ENCODE measurements around the gene CCDC85C. TPM values are rescaled to one million over a fixed set of nuclear protein-coding genes. Genes with fewer than 3 reads are reported as not detected.

Gene CCDC85C
- polyA plus RNA-seq, 1 of the 3 experiments (the other 2 are of a cell fraction): 9.6 TPM

DNA sequence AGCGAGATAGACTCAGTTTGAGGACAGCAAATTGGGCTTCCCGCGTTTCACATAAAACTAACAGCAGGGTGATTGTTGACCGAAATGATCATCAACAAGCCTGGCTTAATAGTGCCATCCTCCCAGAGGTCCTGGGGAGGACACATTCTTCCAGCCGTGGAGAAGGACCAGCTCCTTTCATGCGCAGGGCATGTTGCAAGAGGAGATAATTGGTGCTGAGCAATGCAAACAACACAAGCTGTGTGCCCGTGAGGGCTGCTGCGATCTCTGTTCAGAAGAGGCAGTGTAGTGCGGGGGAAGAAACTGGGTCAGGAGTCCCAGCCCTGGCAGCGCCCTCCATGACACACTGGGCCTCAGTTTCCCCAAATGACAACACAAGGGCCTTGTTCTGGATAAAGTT, 54.3 kb downstream of the CCDC85C start:
- ChIA-PET POLR2A (no interaction called here), CTCF (interaction anchor here (1.1 to 2.4 kb wide), 2 partner anchors 12 to 79 kb away, joined by 4 to 11 read pairs; no protein-coding TSS in a partner anchor)
- no peak overlapping the region for H2AFZ ChIP-seq (ENCODE audit: low read depth)

DNA sequence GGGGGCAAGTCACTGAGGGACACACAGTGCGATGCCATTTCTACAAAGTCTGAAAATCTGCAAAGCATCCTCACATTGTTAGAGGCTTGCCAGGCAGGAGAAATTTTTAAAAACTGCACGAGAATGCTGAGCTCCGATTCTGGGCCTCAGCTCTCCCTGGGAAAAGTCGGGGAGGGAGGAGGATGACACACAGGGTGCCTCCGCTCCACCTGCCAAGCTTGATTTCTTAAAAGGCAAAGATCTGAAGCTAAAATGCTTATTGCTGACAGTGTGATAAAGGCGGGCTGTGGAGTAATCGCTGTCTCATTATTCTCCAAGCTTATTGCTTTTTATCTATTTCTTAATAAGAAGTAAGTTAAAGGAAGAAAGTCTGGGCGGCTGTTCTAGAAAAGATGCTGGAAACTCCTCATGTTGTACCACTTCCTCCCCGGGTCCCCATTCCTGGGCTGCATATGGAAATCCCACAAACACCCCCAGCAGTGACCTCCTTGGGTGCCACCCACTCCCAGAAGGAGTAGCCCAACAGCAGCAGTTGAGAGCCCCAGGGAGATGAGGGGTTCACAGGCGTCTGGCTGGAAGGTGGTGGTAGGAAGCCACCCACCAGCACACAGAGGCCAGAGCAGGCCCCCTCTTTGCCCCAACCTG, 55.0 kb downstream of the CCDC85C start:
- H3K9me2 ChIP-seq: no peaks in the 10 kb centered on the region
- CTCF ChIA-PET: interaction anchor here (1.3 to 2.4 kb wide), 2 partner anchors 13 to 243 kb away, joined by 3 to 11 read pairs; no protein-coding TSS in a partner anchor
- no peak for DNase-seq
- TF ChIP-seq, protein P1, sequence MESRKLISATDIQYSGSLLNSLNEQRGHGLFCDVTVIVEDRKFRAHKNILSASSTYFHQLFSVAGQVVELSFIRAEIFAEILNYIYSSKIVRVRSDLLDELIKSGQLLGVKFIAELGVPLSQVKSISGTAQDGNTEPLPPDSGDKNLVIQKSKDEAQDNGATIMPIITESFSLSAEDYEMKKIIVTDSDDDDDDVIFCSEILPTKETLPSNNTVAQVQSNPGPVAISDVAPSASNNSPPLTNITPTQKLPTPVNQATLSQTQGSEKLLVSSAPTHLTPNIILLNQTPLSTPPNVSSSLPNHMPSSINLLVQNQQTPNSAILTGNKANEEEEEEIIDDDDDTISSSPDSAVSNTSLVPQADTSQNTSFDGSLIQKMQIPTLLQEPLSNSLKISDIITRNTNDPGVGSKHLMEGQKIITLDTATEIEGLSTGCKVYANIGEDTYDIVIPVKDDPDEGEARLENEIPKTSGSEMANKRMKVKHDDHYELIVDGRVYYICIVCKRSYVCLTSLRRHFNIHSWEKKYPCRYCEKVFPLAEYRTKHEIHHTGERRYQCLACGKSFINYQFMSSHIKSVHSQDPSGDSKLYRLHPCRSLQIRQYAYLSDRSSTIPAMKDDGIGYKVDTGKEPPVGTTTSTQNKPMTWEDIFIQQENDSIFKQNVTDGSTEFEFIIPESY (IDR thresholded peaks at IDR 0.05; ENCODE audit: borderline replicate concordance, low read depth): no peak
- TF ChIP-seq RFX5 (IDR thresholded peaks at IDR 0.05; ENCODE audit: low read length) (no peak), SIN3A (IDR thresholded peaks at IDR 0.05; ENCODE audit: borderline replicate concordance, low read depth, low read length) (no peak), ELF1 (IDR thresholded peaks at IDR 0.05) (no peak), RCOR1 (IDR thresholded peaks at IDR 0.05; ENCODE audit: low read length) (no peak), TAF1 (IDR thresholded peaks at IDR 0.05; ENCODE audit: borderline replicate concordance, low read depth, low read length) (no peak), RAD21 (IDR thresholded peaks at IDR 0.05; ENCODE audit: low read length) (no peak), POLR2AphosphoS5 (IDR thresholded peaks at IDR 0.05; ENCODE audit: low read depth, low read length) (no peak), CHD2 (IDR thresholded peaks at IDR 0.05; ENCODE audit: low read length, partially characterized antibody) (no peak)
- TF ChIP-seq, protein P2, sequence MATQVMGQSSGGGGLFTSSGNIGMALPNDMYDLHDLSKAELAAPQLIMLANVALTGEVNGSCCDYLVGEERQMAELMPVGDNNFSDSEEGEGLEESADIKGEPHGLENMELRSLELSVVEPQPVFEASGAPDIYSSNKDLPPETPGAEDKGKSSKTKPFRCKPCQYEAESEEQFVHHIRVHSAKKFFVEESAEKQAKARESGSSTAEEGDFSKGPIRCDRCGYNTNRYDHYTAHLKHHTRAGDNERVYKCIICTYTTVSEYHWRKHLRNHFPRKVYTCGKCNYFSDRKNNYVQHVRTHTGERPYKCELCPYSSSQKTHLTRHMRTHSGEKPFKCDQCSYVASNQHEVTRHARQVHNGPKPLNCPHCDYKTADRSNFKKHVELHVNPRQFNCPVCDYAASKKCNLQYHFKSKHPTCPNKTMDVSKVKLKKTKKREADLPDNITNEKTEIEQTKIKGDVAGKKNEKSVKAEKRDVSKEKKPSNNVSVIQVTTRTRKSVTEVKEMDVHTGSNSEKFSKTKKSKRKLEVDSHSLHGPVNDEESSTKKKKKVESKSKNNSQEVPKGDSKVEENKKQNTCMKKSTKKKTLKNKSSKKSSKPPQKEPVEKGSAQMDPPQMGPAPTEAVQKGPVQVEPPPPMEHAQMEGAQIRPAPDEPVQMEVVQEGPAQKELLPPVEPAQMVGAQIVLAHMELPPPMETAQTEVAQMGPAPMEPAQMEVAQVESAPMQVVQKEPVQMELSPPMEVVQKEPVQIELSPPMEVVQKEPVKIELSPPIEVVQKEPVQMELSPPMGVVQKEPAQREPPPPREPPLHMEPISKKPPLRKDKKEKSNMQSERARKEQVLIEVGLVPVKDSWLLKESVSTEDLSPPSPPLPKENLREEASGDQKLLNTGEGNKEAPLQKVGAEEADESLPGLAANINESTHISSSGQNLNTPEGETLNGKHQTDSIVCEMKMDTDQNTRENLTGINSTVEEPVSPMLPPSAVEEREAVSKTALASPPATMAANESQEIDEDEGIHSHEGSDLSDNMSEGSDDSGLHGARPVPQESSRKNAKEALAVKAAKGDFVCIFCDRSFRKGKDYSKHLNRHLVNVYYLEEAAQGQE (IDR thresholded peaks at IDR 0.05; ENCODE audit: low read depth, low read length): no peak
- TF ChIP-seq, protein P3, sequence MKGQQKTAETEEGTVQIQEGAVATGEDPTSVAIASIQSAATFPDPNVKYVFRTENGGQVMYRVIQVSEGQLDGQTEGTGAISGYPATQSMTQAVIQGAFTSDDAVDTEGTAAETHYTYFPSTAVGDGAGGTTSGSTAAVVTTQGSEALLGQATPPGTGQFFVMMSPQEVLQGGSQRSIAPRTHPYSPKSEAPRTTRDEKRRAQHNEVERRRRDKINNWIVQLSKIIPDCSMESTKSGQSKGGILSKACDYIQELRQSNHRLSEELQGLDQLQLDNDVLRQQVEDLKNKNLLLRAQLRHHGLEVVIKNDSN (IDR thresholded peaks at IDR 0.05; ENCODE audit: borderline replicate concordance, low read depth): no peak

More for the DNA sequence above, 54.3 kb downstream of the CCDC85C start:
- H4K20me1 ChIP-seq (ENCODE audit: insufficient read depth): peaks cover 72% of the 10 kb centered on the region; the same call in 1 of the 2 replicates
- no peak for DNase-seq
- no peaks in the 10 kb centered on the region for H3K36me3 ChIP-seq (replicated peaks in 1 of 2; ENCODE audit: control insufficient read depth in 1 of 2, insufficient read depth in 2 of 2, low read length in 1 of 2)
- H3K4me3 ChIP-seq (ENCODE audit: low read depth in 2 of 2, low read length in 1 of 2): no peak overlapping the region
- no peaks in the 10 kb centered on the region for H3K27me3 ChIP-seq (ENCODE audit: insufficient read depth)
- H3K27ac ChIP-seq (ENCODE audit: low read depth in 2 of 2, low read length in 1 of 2): no peak overlapping the region; a peak in 1 of 4 replicates
- H3K4me1 ChIP-seq (ENCODE audit: control insufficient read depth in 1 of 2, insufficient read depth in 2 of 2, low read depth in 1 of 2, low read length in 1 of 2): peaks cover 0 to 75% of the 10 kb centered on the region in 2 experiments; a peak in 1 of 4 replicates
- no peak overlapping the region for H3K9ac ChIP-seq
- H3K9me2 ChIP-seq: no peaks in the 10 kb centered on the region
- H3K4me2 ChIP-seq: no peak overlapping the region
- H3K9me3 ChIP-seq: no peaks in the 10 kb centered on the region
- TF ChIP-seq, protein P4, sequence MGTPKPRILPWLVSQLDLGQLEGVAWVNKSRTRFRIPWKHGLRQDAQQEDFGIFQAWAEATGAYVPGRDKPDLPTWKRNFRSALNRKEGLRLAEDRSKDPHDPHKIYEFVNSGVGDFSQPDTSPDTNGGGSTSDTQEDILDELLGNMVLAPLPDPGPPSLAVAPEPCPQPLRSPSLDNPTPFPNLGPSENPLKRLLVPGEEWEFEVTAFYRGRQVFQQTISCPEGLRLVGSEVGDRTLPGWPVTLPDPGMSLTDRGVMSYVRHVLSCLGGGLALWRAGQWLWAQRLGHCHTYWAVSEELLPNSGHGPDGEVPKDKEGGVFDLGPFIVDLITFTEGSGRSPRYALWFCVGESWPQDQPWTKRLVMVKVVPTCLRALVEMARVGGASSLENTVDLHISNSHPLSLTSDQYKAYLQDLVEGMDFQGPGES (IDR thresholded peaks at IDR 0.05; ENCODE audit: low read depth, low read length): no peak
- TF ChIP-seq EP300 (IDR thresholded peaks at IDR 0.05; ENCODE audit: borderline replicate concordance in 1 of 2, low read depth in 1 of 2, low read length in 1 of 2): no peak
- no peak for TF ChIP-seq SMC3 (IDR thresholded peaks at IDR 0.05; ENCODE audit: low read depth, low read length)
- TF ChIP-seq, protein P5, sequence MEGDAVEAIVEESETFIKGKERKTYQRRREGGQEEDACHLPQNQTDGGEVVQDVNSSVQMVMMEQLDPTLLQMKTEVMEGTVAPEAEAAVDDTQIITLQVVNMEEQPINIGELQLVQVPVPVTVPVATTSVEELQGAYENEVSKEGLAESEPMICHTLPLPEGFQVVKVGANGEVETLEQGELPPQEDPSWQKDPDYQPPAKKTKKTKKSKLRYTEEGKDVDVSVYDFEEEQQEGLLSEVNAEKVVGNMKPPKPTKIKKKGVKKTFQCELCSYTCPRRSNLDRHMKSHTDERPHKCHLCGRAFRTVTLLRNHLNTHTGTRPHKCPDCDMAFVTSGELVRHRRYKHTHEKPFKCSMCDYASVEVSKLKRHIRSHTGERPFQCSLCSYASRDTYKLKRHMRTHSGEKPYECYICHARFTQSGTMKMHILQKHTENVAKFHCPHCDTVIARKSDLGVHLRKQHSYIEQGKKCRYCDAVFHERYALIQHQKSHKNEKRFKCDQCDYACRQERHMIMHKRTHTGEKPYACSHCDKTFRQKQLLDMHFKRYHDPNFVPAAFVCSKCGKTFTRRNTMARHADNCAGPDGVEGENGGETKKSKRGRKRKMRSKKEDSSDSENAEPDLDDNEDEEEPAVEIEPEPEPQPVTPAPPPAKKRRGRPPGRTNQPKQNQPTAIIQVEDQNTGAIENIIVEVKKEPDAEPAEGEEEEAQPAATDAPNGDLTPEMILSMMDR (IDR thresholded peaks at IDR 0.05): no peak
- peaks cover 79% of the 10 kb centered on the region for H3K79me2 ChIP-seq (ENCODE audit: insufficient read depth)
- WGBS (ENCODE audit: low lambda C conversion rate): 80% methylated on average over 10 of the region's 10 CpGs
- peaks cover 2% of the 10 kb centered on the region for H3F3A ChIP-seq (replicated peaks; ENCODE audit: insufficient read depth)

More for the DNA sequence above, 55.0 kb downstream of the CCDC85C start:
- H3K27ac ChIP-seq (ENCODE audit: low read depth in 2 of 2, low read length in 1 of 2): no peak overlapping the region; a peak in 1 of 4 replicates
- H3K27me3 ChIP-seq (ENCODE audit: insufficient read depth): no peaks in the 10 kb centered on the region
- peaks cover 69% of the 10 kb centered on the region; the same call in 1 of the 2 replicates for H4K20me1 ChIP-seq (ENCODE audit: insufficient read depth)
- no peaks in the 10 kb centered on the region for H3K9me3 ChIP-seq
- H3K9ac ChIP-seq: no peak overlapping the region
- no peak overlapping the region for H3K4me2 ChIP-seq
- H3F3A ChIP-seq (replicated peaks; ENCODE audit: insufficient read depth): peaks cover 2% of the 10 kb centered on the region
- H3K4me1 ChIP-seq (ENCODE audit: control insufficient read depth in 1 of 2, insufficient read depth in 2 of 2, low read depth in 1 of 2, low read length in 1 of 2): peaks cover 0 to 75% of the 10 kb centered on the region in 2 experiments; a peak in 1 of 4 replicates
- H2AFZ ChIP-seq (ENCODE audit: low read depth): no peak overlapping the region
- POLR2A ChIA-PET: interaction anchor here (1.0 kb wide), 1 partner anchor 12 kb away, joined by 3 read pairs; no protein-coding TSS in a partner anchor
- H3K4me3 ChIP-seq (ENCODE audit: low read depth in 2 of 2, low read length in 1 of 2): no peak overlapping the region
- H3K79me2 ChIP-seq (ENCODE audit: insufficient read depth): peaks cover 78% of the 10 kb centered on the region
- no peaks in the 10 kb centered on the region for H3K36me3 ChIP-seq (replicated peaks in 1 of 2; ENCODE audit: control insufficient read depth in 1 of 2, insufficient read depth in 2 of 2, low read length in 1 of 2)
- 84% methylated on average over 9 of the region's 10 CpGs for WGBS (ENCODE audit: low lambda C conversion rate)
